Naive thymus-derived CD8-positive, alpha-beta T cell (primary cell): Measurements from ENCODE around the gene AOPEP. TPM values are rescaled to one million over a fixed set of nuclear protein-coding genes. Genes with fewer than 3 reads are reported as not detected.

ENCODE experiments used
- ATAC-seq, 2 donors: fragments of 150-1000 bp; cut with Tn5 transposase in 1 of 2; sonication (Bioruptor Pico), chemical (Tn5 transposase) in 1 of 2; 1 replicate in 1 of 2; 2 replicates in 1 of 2; pipeline ENCODE4 v1.10.0; 2021; ENCODE audit warnings: mild to moderate bottlenecking in 2 of 2, moderate library complexity in 2 of 2
- POLR2A ChIA-PET: fragments of 350-600 bp; sonication (Branson Sonifier 250); formaldehyde crosslinking; loops from one replicate; lab custom pipeline; 2021; ENCODE audit warnings: antibody characterized with exemption; lab: Charles Lee
- DNase-seq, 10 donors: peaks; one replicate each; pipeline versions ENCODE4 v3.0.0 to v3.0.0-alpha.2; 2020 to 2022
- H3K27ac Mint-ChIP-seq, 10 donors: one replicate each; pipeline ENCODE4 v1.8.0; 2020 to 2022; ENCODE audit warnings: mild to moderate bottlenecking in 10 of 10, mixed read lengths in 10 of 10, moderate library complexity in 4 of 10, inconsistent platforms in 1 of 10
- H3K27me3 Mint-ChIP-seq, 5 donors: one replicate each; pipeline ENCODE4 v1.8.0; 2021 to 2022; ENCODE audit warnings: mixed read lengths in 5 of 5
- H3K36me3 Mint-ChIP-seq, 3 donors: one replicate each; pipeline ENCODE4 v1.8.0; 2020 to 2022; ENCODE audit warnings: mixed read lengths in 3 of 3, mild to moderate bottlenecking in 2 of 3, inconsistent platforms in 1 of 3
- H3K4me1 Mint-ChIP-seq, 4 donors: one replicate each; pipeline ENCODE4 v1.8.0; 2021 to 2022; ENCODE audit warnings: mixed read lengths in 4 of 4
- H3K4me3 Mint-ChIP-seq, 10 donors: one replicate each; pipeline ENCODE4 v1.8.0; 2020 to 2022; ENCODE audit warnings: mild to moderate bottlenecking in 10 of 10, mixed read lengths in 10 of 10, moderate library complexity in 6 of 10, inconsistent platforms in 1 of 10
- H3K9me3 Mint-ChIP-seq, 9 donors: one replicate each; pipeline ENCODE4 v1.8.0; 2020 to 2022; ENCODE audit warnings: mixed read lengths in 9 of 9, mild to moderate bottlenecking in 3 of 9, inconsistent platforms in 1 of 9, moderate library complexity in 1 of 9
- polyA plus RNA-seq, 3 donors: library from polyadenylated mRNA; unstranded; fragments of 300-500 nt; fragmentation: Illumina TruSeq; gene quantifications; one replicate each; pipeline ENCODE4 v1.2.3, GENCODE V29; 2021
- total RNA-seq, 8 experiments: library from RNA in 2 of 8; stranded (reverse) in 2 of 8; gene quantifications; one replicate each; pipeline ENCODE4 v1.2.3 and lab custom pipeline; 2021 to 2026

The AOPEP gene
- total and polyA plus RNA-seq, 5 experiments from 2014 or later: 4.3 to 10.8 (median 7.4) TPM

DNA sequence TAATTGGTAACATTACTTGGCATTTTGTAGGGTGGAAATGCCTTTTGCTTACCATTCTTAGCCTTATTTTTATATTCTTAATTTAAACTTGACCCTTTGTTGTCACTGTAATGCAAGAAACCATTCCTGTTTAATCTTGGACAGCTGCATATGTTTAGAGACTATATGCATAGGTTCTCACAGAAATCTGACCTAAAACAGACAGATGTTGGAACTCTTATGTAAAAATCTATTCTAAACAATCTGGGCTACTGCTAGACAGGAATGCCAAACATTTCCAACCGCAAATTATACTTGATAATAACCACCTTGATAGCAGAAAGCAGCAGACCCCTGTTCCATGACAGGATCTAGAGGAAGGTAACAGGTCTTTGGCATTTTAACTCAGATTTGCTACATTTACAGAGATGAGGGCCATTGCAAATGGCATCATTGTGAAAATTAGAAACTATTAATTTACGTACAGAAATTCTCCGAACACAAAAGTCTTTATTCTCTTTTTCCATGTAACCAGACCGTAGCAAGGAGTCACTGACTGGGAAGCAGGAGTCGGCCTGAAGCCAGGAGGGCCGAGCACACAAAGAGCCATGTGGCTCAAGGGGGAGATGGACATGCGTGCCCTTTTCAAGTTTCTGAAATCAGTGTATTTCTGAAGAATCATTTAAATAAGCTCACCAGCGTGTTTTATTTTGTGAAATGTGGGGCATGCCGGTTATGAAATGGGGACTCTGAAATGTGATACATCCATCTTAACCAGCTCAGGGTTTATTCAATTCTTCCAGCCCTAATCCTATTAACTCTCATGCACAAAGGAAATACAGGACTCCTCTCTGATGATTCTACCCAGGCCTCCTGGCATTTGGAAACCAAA is 139.3 kb downstream of the AOPEP start:
- H3K36me3 Mint-ChIP-seq: peaks cover 0 to under 1% (median 0%) of the 10 kb centered on the region in 3 donors
- H3K27me3 Mint-ChIP-seq: peaks cover 0 to 3% (median 0%) of the 10 kb centered on the region in 5 donors
- peak overlapping the region in 1 of 10 donors; percentile 66 for H3K27ac Mint-ChIP-seq
- H3K4me3 Mint-ChIP-seq: no peak overlapping the region
- H3K4me1 Mint-ChIP-seq: peaks cover 22 to 48% (median 43%) of the 10 kb centered on the region in 4 donors
- peaks cover 0 to under 1% (median 0%) of the 10 kb centered on the region in 9 donors for H3K9me3 Mint-ChIP-seq
- no peak for DNase-seq
- POLR2A ChIA-PET: no interaction called here
- ATAC-seq: no peak

DNA sequence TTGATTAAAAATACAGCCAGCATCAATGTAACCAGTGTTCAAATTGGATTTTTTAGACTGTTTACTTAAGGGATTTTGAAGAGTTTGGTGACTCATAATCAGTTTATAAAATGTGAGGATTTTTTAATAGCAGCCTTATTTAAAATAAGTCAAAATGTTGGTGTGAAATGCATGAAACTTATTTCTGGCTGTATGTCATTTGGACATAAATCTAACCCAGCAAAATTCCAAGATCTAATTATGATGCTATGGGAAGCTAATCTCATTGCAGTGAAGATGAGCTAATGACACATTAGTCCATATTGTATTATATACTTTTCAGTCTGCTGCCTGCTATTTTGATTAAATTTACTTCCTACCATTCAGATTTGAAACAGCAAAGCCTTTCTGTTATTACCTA is 140.3 kb downstream of the AOPEP start:
- H3K36me3 Mint-ChIP-seq: peaks cover 0 to 2% (median 0%) of the 10 kb centered on the region in 3 donors
- H3K27me3 Mint-ChIP-seq: peaks cover 0 to 3% (median 0%) of the 10 kb centered on the region in 5 donors
- POLR2A ChIA-PET: no interaction called here
- ATAC-seq (no peak), DNase-seq (no peak)
- peaks cover 0 to 4% (median 0%) of the 10 kb centered on the region in 9 donors for H3K9me3 Mint-ChIP-seq
- H3K4me1 Mint-ChIP-seq: peaks cover 26 to 48% (median 43%) of the 10 kb centered on the region in 4 donors
- H3K4me3 Mint-ChIP-seq: no peak overlapping the region
- no peak overlapping the region for H3K27ac Mint-ChIP-seq

DNA sequence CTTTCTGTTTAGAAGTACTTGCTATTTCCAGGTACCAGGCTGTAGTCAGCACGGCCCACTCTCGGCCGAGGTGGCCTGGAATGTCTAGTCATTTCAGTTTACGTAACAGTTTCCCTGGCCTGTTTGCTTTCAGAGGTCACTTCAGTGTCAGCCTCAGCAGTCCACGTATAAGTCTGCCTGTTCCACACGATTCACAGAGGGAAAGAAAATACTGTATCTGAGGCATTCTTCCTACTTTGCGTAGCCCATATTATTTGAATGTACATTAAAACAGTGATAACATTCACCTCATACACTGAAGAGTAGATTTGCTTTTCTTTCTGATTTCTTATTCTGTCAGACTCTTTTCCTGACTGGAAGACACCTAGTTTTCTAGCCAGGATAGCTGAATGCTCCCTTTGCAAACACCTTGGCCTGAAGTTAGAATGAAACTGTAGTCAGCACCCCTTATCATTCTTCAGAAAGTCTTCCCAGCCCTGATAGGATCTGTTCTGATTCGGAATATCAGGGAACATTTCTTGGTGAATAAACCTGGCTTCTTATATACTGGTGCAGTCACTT is 140.9 kb downstream of the AOPEP start:
- POLR2A ChIA-PET: no interaction called here
- Mint-ChIP-seq H3K36me3 (peaks cover 0 to 2% (median 0%) of the 10 kb centered on the region in 3 donors), H3K9me3 (peaks cover 0 to 5% (median 0%) of the 10 kb centered on the region in 9 donors)

DNA sequence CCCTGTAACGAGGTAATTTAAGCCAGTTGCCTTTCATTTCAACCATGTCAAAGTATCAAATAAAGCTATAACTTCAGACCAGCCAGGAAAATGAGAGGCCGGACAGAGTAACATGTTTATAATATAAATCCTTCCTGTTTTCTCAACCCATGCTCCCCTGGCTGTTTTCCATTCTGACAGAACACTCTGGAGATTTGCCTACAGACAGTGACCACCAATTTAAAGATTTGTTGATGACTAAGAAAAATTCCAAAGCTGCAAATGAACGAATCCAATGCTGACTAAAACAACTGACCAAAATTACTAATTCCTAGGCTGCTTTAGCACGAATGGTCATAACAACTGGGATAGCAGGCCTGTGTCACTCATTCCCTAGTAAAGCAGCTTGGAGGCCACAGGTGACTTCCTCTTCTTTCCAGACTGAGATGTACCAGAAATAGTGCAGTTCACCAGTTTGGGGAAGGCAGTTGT is 141.4 kb downstream of the AOPEP start:
- H3K27ac Mint-ChIP-seq: no peak overlapping the region

More for the DNA sequence above, 140.9 kb downstream of the AOPEP start:
- peak overlapping the region in 2 of 10 donors; percentile 16 to 17 for H3K27ac Mint-ChIP-seq
- no peak overlapping the region for H3K4me3 Mint-ChIP-seq
- H3K4me1 Mint-ChIP-seq: peaks cover 24 to 49% (median 43%) of the 10 kb centered on the region in 4 donors
- H3K27me3 Mint-ChIP-seq: peaks cover 0 to 3% (median 0%) of the 10 kb centered on the region in 5 donors
- DNase-seq: no peak
- ATAC-seq: no peak

DNA sequence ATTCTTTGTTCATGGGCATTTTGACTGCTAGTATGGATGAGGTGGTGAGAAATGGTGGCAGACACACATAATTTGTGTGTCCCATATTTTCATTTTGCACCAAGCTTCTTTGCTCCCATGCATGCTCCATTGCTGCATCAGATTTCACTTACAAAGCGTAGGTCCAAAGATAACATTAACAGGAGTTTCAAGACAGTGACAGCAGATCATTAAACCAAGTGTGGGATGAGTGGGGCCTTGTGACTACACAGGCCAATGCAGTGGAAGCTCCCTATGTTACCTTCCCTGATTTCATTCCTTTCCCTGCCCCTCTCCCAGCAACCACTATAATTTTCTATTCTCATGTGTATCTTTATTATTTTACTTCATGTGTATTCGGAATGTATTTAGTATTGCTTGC is 142.0 kb downstream of the AOPEP start:
- ATAC-seq: no peak
- peaks cover 0 to 5% (median 0%) of the 10 kb centered on the region in 9 donors for H3K9me3 Mint-ChIP-seq
- peaks cover 20 to 47% (median 41%) of the 10 kb centered on the region in 4 donors for H3K4me1 Mint-ChIP-seq
- POLR2A ChIA-PET: interaction anchor here (0.5 kb wide), 1 partner anchor 27 kb away, joined by 4 read pairs; no protein-coding TSS in a partner anchor
- H3K27ac Mint-ChIP-seq: no peak overlapping the region
- peaks cover 0 to 2% (median 0%) of the 10 kb centered on the region in 3 donors for H3K36me3 Mint-ChIP-seq
- DNase-seq: no peak
- H3K27me3 Mint-ChIP-seq: no peaks in the 10 kb centered on the region
- H3K4me3 Mint-ChIP-seq: no peak overlapping the region

More for the DNA sequence above, 141.4 kb downstream of the AOPEP start:
- Mint-ChIP-seq H3K36me3 (peaks cover 0 to 2% (median 0%) of the 10 kb centered on the region in 3 donors), H3K9me3 (peaks cover 0 to 5% (median 0%) of the 10 kb centered on the region in 9 donors), H3K27me3 (no peaks in the 10 kb centered on the region), H3K4me1 (peaks cover 20 to 49% (median 41%) of the 10 kb centered on the region in 4 donors), H3K4me3 (no peak overlapping the region)
- POLR2A ChIA-PET: no interaction called here
- ATAC-seq (no peak), DNase-seq (no peak)

DNA sequence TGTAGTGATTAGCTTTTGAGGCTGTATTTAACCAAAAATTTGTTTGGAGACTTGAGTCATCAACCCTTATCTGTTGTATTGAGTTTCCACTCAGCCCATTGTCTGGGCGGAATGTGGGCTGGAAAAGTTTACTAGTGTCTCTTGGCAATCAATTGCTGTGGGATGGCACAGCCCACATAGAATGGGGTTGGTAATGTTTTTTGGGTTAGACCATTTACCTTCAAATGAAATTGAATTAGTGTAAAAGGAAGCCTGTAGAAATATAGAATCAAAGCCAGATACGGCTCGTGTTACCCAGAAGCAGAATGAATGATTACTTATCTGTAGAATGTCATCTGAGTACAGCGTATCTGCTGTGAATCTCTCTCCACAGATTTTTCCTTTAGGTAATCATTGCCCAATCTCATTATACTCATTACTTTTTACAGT is 142.9 kb downstream of the AOPEP start:
- ATAC-seq: no peak
- peaks cover 0 to 2% (median 0%) of the 10 kb centered on the region in 3 donors for H3K36me3 Mint-ChIP-seq
- H3K4me1 Mint-ChIP-seq: peaks cover 13 to 40% (median 34%) of the 10 kb centered on the region in 4 donors
- peaks cover 0 to 5% (median 0%) of the 10 kb centered on the region in 9 donors for H3K9me3 Mint-ChIP-seq
- peak overlapping the region in 2 of 10 donors; percentile 57 to 77 for H3K27ac Mint-ChIP-seq
- H3K4me3 Mint-ChIP-seq: peak overlapping the region in 1 of 10 donors; percentile 22
- H3K27me3 Mint-ChIP-seq: no peaks in the 10 kb centered on the region
- POLR2A ChIA-PET: interaction anchor here (0.9 kb wide), 1 partner anchor 289 kb away, joined by 5 read pairs; no protein-coding TSS in a partner anchor
- no peak for DNase-seq

DNA sequence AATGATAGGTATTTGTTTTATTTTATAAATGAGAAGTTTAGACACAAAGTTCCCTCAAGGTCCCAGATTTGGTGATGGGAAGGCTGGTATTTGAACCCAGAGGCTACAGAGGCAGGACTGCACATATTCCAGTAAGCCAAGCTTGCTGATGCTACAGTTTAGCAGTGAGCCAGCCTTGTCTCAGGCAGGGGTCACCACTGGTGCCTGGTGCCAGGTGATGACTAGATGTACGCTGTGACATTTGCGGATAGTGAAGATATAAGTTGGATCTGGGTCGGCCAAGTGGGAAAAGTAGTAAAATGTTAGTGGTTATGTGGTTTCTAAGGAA is 143.9 kb downstream of the AOPEP start:
- Mint-ChIP-seq H3K9me3 (peaks cover 0 to 5% (median 0%) of the 10 kb centered on the region in 9 donors), H3K4me1 (peaks cover 13 to 41% (median 33%) of the 10 kb centered on the region in 4 donors), H3K36me3 (peaks cover 0 to 3% (median under 1%) of the 10 kb centered on the region in 3 donors), H3K4me3 (peak overlapping the region in 8 of 10 donors; percentile 22 to 89 (median 80)), H3K27me3 (no peaks in the 10 kb centered on the region), H3K27ac (peak overlapping the region; percentile 81 to 100 (median 94))
- DNase-seq (no peak), ATAC-seq (no peak)
- POLR2A ChIA-PET: interaction anchor here (0.9 to 3.0 kb wide), 2 partner anchors 10 to 290 kb away, joined by 5 to 15 read pairs; no protein-coding TSS in a partner anchor

DNA sequence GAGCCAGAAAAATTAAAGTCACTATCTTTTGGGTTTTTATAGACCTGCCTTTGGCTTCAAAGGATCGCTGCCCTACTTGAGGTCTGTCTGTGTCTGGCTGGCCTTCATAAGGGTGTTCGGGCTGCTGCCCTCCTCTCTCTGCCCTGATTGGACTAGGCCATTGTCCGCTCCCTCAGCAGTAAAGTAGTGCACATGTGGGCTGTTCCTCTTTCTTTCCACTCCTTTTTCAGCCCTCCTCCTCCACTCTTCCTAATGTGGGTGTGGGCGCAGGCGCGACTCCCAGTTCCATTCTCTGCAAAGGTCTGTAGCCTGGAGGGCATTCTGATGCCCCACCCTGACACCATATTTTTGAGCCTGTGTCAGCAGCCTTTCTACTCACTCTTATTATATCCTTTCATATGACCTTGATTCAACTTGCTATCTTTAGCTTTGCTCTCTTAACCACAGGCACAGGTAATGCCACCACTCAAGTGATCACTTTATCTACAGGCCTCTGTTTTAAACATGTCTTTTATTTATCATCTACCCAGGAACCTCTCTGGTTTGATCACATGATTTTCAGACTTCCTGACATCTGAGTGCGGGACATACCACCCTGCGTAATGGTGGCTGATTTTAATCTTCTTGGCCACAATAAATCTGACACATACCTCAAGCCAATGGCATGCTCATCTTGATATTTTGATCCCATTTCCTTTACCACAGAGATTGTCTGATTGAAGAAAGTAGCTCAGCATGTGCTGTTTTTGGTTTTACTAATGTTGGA is 144.5 kb downstream of the AOPEP start:
- H3K4me3 Mint-ChIP-seq: peak overlapping the region; percentile 62 to 92 (median 80)
- ATAC-seq: peak; percentile 94 to 95
- peak overlapping the region; percentile 81 to 100 (median 94) for H3K27ac Mint-ChIP-seq

DNA sequence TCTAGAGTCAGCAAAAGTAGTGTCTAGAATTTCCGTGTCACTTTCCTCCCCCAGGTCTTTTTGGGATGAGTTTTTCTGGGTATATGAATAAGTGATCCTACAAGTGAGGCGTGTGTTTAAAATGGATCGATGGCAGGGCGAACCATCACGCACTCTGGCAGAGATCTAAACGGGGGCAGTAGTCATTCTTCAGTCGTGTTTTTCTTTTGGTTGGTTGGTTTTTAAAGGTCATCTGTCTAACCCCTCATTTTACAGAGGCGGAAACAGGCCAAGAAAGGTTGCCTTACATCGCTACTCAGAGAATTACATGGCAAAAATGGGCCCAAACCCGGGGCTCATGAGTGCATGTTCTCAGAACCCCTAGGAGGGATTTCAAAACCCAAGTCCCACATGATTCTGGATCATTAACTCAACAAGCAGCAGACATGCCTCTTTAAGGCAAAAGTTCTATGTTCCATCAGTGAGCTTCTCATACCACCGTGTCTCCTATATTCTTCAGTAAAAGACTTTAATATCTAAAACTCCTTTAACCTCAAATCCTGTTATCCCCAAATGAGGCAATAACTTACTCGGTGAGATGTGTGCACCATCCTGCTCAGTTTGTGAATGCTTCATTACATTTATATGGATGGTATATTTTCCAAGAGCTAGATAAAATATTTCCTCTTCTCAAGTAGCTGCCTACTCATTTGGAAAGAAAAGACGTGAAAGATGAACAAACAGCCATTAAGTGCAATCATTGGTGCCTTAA is 145.8 kb downstream of the AOPEP start:
- H3K27ac Mint-ChIP-seq: peak overlapping the region in 5 of 10 donors; percentile 3 to 98 (median 16)
- no peak for ATAC-seq
- peaks cover 0 to 5% (median 0%) of the 10 kb centered on the region in 9 donors for H3K9me3 Mint-ChIP-seq
- no peak for DNase-seq
- H3K4me1 Mint-ChIP-seq: peaks cover 13 to 43% (median 34%) of the 10 kb centered on the region in 4 donors
- no peak overlapping the region for H3K4me3 Mint-ChIP-seq
- POLR2A ChIA-PET: interaction anchor here (0.6 to 3.0 kb wide), 2 partner anchors 11 to 148 kb away, joined by 3 to 15 read pairs; no protein-coding TSS in a partner anchor
- H3K27me3 Mint-ChIP-seq: no peaks in the 10 kb centered on the region
- peaks cover 0 to 9% (median 7%) of the 10 kb centered on the region in 3 donors for H3K36me3 Mint-ChIP-seq

More for the DNA sequence above, 144.5 kb downstream of the AOPEP start:
- POLR2A ChIA-PET: interaction anchor here (3.0 kb wide), 1 partner anchor 10 kb away, joined by 15 read pairs; no protein-coding TSS in a partner anchor
- peak in 8 of 10 donors; percentile 53 to 91 (median 78) for DNase-seq
- Mint-ChIP-seq H3K9me3 (peaks cover 0 to 5% (median 0%) of the 10 kb centered on the region in 9 donors), H3K36me3 (peaks cover 0 to 9% (median 6%) of the 10 kb centered on the region in 3 donors), H3K27me3 (no peaks in the 10 kb centered on the region), H3K4me1 (peaks cover 13 to 43% (median 34%) of the 10 kb centered on the region in 4 donors)

DNA sequence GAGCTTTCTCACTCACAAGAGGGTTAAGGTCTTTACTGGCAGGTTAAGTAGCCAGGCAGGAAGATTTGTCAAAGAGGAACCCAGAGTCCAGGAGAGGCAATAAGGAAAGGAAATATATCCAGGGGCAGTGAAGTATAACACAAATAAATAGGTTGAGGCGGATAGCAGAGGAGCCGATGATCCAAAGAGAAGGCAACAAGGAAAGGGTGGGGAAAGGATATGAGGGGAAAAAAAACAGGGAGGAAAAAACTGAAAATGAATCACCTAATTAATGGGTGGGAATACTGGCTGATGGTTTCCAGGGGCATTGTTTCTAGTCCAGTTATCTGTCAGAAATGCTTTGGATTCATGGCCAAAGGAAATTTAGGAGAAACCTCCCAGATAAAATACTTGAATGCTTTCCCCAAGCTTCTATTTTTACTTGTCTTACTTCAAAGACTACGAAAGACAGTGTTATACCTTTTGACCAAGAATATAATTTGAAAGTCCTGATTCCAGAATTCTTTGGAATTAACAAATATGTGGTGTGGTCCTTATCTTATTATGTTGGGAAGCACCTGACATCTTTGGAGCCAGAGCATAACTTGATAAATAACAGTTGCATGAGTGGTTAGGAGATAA is 146.5 kb downstream of the AOPEP start:
- no peak for ATAC-seq
- Mint-ChIP-seq H3K9me3 (peaks cover 0 to 5% (median 0%) of the 10 kb centered on the region in 9 donors), H3K4me3 (no peak overlapping the region), H3K36me3 (peaks cover 0 to 9% (median 7%) of the 10 kb centered on the region in 3 donors), H3K4me1 (peaks cover 13 to 43% (median 34%) of the 10 kb centered on the region in 4 donors), H3K27ac (peak overlapping the region in 3 of 10 donors; percentile 16 to 81 (median 57)), H3K27me3 (no peaks in the 10 kb centered on the region)
- POLR2A ChIA-PET: interaction anchor here (0.6 to 3.0 kb wide), 2 partner anchors 12 to 148 kb away, joined by 3 to 15 read pairs; no protein-coding TSS in a partner anchor
- no peak for DNase-seq
